Cardiac muscle cell (in vitro differentiated cells and primary cell): Measurements from ENCODE around the gene CYTH1. TPM values are rescaled to one million over a fixed set of nuclear protein-coding genes. Genes with fewer than 3 reads are reported as not detected.
A peak's percentile ranks its signal among the peaks of the same experiment; 100 is the strongest.
"Not testable (repeated sequence)": the region's sequence is repeated elsewhere in the genome, so short reads cannot be mapped to it uniquely, and the experiment has no call there.

Source experiments
- DNase-seq, 2 donors: peaks; one replicate each; pipeline versions ENCODE4 v3.0.0 to v3.0.0-alpha.2; 2010 to 2017; ENCODE audit warnings: low read depth in 1 of 2, low spot score in 1 of 2
- H3K27ac ChIP-seq: fragments of 200-600 bp; sonication (generic); 2 replicates; pipeline ENCODE4 v1.5.1; 2016
- H3K27me3 ChIP-seq: fragments of 200-600 bp; sonication (generic); 2 replicates; pipeline ENCODE4 v1.6.0; 2016; ENCODE audit warnings: control low read depth
- H3K36me3 ChIP-seq: fragments of 200-600 bp; sonication (generic); 2 replicates; pipeline ENCODE4 v1.5.1; 2016; ENCODE audit warnings: control low read depth
- H3K4me1 ChIP-seq: fragments of 200-600 bp; sonication (generic); 2 replicates; pipeline ENCODE4 v1.8.1; 2017; ENCODE audit warnings: low read depth, mild to moderate bottlenecking, mixed run types
- H3K4me3 ChIP-seq: fragments of 200-600 bp; sonication (generic); 2 replicates; pipeline ENCODE4 v1.5.1; 2016; ENCODE audit warnings: mild to moderate bottlenecking
- H3K9me3 ChIP-seq: fragments of 200-600 bp; sonication (generic); 2 replicates; pipeline ENCODE4 v1.5.1; 2017; ENCODE audit warnings: low read depth, mild to moderate bottlenecking, control low read depth
- polyA plus RNA-seq: library from polyadenylated mRNA; unstranded; fragments of >200 nt; fragmentation: Nextera tagmentation; extraction: Ambion mirVana; gene quantifications from 2 replicates; pipeline ENCODE4 v1.2.1, GENCODE V29; 2016
- total RNA-seq: library from RNA; depleted of rRNA; stranded (reverse); fragments of >200 nt; gene quantifications from 2 replicates; pipeline ENCODE4 v1.2.3, GENCODE V29; 2016
- TF ChIP-seq, protein P1 (sequence below): IDR thresholded peaks from 2 replicates; pipeline ENCODE4 v1.5.1; 2012; ENCODE audit warnings: low read depth, mild to moderate bottlenecking, low read length

Gene CYTH1
- total and polyA plus RNA-seq, 2 experiments from 2014 or later, result 21.9 to 39.6 TPM

- no peak overlapping the region for H3K4me3 ChIP-seq
- DNase-seq, result peak in 1 of 2 donors; percentile 95
- H3K27ac ChIP-seq, result no peak overlapping the region
- no peaks in the 10 kb centered on the region for H3K27me3 ChIP-seq
- H3K4me1 ChIP-seq, result peaks cover 6% of the 10 kb centered on the region
- TF ChIP-seq, protein P1, sequence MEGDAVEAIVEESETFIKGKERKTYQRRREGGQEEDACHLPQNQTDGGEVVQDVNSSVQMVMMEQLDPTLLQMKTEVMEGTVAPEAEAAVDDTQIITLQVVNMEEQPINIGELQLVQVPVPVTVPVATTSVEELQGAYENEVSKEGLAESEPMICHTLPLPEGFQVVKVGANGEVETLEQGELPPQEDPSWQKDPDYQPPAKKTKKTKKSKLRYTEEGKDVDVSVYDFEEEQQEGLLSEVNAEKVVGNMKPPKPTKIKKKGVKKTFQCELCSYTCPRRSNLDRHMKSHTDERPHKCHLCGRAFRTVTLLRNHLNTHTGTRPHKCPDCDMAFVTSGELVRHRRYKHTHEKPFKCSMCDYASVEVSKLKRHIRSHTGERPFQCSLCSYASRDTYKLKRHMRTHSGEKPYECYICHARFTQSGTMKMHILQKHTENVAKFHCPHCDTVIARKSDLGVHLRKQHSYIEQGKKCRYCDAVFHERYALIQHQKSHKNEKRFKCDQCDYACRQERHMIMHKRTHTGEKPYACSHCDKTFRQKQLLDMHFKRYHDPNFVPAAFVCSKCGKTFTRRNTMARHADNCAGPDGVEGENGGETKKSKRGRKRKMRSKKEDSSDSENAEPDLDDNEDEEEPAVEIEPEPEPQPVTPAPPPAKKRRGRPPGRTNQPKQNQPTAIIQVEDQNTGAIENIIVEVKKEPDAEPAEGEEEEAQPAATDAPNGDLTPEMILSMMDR, result no peak
- no peaks in the 10 kb centered on the region for H3K9me3 ChIP-seq
- H3K36me3 ChIP-seq, result no peaks in the 10 kb centered on the region
These were observed 22.7 kb downstream of the CYTH1 start for GRCh38 chr17:78759203-78759968.

DNA sequence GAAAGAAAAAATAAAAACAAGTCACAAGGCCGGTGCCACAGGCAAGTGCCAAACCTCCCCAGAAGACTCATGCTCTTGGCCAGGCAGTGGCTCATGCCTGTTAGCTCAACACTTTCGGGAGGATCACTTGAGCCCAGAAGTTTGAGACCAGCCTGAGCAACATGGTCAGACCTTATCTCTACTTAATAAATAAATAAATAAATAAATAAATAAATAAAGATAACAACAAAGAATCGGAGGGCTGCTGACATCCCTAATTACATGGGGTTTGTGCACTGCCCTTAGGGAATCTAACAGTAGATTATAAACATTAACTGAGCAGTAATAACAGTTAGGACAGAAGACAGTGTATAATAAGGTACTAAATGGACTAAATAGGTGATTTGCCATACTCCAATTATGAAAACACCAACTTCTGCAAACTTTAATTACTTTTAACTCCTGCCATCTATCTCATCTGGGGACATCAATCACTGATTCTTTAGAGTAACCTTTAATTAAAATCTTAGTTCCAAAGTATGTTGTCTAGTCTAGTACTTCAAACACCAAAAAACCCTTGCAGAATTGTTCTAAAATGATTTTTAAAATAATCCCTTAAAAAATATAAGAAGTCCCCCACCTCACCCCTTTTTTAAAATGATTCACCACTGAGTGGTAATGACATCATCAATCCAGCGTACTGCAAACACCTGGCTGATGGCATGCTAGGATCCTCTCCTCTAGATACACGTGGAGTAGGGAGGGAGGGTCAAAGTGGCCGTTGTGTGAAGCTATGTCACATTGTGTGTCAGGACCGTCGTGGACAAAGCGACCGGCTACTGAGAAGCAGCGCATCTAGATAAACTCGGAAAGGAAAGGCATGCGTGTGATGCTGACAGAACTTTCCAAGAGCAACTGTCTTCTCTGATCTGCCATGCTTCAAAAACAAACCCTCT, 28.5 kb downstream of the CYTH1 start:
- no peaks in the 10 kb centered on the region for H3K36me3 ChIP-seq
- no peaks in the 10 kb centered on the region for H3K9me3 ChIP-seq
- DNase-seq, result no peak
- H3K27me3 ChIP-seq, result no peaks in the 10 kb centered on the region
- H3K4me1 ChIP-seq, result no peaks in the 10 kb centered on the region
- no peak overlapping the region for H3K4me3 ChIP-seq
- TF ChIP-seq, protein P1, result no peak
- no peak overlapping the region for H3K27ac ChIP-seq

DNA sequence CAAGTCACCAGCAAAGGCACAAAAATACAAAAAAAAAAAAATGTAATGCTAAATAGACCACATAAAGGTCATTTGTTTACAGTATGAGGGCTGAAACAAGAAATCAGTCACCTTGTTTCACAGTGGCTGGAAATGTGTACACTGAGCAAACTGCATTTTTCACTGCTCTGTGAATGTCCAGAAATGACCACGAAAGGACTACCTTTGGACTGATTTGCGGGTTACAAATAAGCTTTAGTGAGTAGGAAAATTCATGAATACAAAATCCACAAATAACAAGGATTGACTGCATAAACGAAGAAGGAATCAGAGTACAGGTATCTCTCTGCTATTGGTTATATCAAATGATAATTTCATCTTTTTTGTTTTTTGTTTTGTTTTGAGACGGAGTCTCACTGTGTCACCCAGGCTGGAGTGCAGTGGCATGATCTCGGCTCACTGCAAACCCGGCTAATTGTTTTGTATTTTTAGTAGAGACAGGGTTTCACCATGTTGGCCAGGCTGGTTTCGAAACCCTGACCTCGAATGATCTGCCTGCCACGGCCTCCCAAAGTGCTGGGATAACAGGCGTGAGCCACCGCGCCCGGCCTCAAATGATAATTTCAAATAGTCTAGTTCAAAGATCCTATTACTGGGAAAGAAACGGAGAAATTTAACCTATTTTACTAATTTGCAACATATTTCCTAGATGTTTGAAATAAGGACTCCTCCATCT, 30.5 kb downstream of the CYTH1 start:
- TF ChIP-seq, protein P1, result no peak
- H3K4me1 ChIP-seq, result no peaks in the 10 kb centered on the region
- no peaks in the 10 kb centered on the region for H3K27me3 ChIP-seq
- no peak overlapping the region for H3K4me3 ChIP-seq
- no peaks in the 10 kb centered on the region for H3K36me3 ChIP-seq
- H3K27ac ChIP-seq, result no peak overlapping the region
- no peaks in the 10 kb centered on the region for H3K9me3 ChIP-seq
- no peak for DNase-seq

DNA sequence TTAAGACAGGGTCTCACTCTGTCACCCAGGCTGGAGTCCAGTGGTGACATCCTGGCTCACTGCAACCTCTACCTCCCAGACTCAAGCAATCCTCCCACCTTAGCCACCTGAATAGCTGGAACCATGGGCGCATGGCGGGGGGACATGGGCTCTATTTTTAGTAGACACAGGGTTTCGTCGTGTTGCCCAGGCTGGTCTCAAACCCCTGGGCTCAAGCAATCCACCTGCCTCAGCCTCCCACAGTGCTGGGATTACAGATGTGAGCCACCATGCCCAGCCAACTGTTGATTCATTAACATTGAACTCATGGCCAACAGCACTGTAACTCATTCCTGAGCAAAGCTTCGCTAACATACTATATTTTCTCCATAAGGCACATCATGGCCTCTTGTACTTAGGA, 31.1 kb downstream of the CYTH1 start:
- not testable (repeated sequence) for H3K4me3 ChIP-seq, H3K27ac ChIP-seq, H3K27me3 ChIP-seq, H3K36me3 ChIP-seq, H3K4me1 ChIP-seq, DNase-seq, H3K9me3 ChIP-seq

DNA sequence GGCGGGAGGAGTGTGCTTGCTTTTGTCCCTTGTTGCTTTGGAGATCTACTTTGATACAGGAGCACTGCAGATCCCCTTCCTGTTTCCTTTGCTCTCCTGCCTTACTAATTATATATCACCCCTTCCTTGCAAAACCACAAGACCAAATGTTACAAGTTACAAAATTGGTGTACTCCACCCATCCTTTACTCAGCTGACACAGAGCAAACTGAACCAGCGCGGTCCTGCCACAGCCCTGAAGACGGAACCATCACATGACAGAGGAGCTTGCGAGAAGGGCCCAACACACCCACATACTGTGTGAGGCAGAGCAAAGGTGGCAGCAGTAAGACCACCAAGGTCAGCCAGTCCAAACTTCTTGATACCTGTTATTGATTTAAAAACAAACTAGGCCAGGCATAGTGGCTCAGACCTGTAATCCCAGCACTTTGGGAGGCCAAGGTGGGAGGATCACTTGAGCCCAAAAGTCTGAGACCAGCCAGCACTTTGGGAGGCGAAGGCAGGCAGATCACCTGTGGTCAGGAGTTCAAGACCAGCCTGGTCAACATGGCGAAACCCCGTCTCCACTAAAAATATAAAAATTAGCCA, 33.2 kb downstream of the CYTH1 start:
- Histone ChIP-seq H3K4me1 (peaks cover 3% of the 10 kb centered on the region), H3K9me3 (no peaks in the 10 kb centered on the region), H3K36me3 (no peaks in the 10 kb centered on the region), H3K27me3 (no peaks in the 10 kb centered on the region), H3K4me3 (no peak overlapping the region), H3K27ac (no peak overlapping the region)
- TF ChIP-seq, protein P1, result no peak
- DNase-seq, result peak in 1 of 2 donors; percentile 54
